ENCODE results near the gene CEMIP2.
"Not testable (repeated sequence)": the region's sequence is repeated elsewhere in the genome, so short reads cannot be mapped to it uniquely, and the experiment has no call there.

Gene CEMIP2

GRCh38 chr9:71675857-71676165, 92.5 kb downstream of the CEMIP2 start:
- DNase-seq (ENCODE audit: low spot score): no peak

- DNase-seq (ENCODE audit: low spot score): no peak
These were observed 93.0 kb downstream of the CEMIP2 start for GRCh38 chr9:71675105-71675856.

GRCh38 chr9:71672573-71672972, 95.7 kb downstream of the CEMIP2 start:
- DNase-seq (ENCODE audit: low spot score): no peak

GRCh38 chr9:71671289-71671688, 97.0 kb downstream of the CEMIP2 start:
- no peak for DNase-seq (ENCODE audit: low spot score)

GRCh38 chr9:71670121-71670520, 98.2 kb downstream of the CEMIP2 start:
- DNase-seq (ENCODE audit: low spot score): no peak

- DNase-seq (ENCODE audit: low spot score): no peak
These were observed 98.9 kb downstream of the CEMIP2 start for GRCh38 chr9:71669284-71669995.

- no peak for DNase-seq (ENCODE audit: low spot score)
These were observed 99.6 kb downstream of the CEMIP2 start for GRCh38 chr9:71668717-71669116.

GRCh38 chr9:71665247-71665646, 103.1 kb downstream of the CEMIP2 start:
- DNase-seq (ENCODE audit: low spot score): no peak

- no peak for DNase-seq (ENCODE audit: low spot score)
These were observed 103.7 kb downstream of the CEMIP2 start for GRCh38 chr9:71664566-71664965.

- peak; percentile 55 for DNase-seq (ENCODE audit: low spot score)
These were observed 104.3 kb downstream of the CEMIP2 start for GRCh38 chr9:71663931-71664459.

GRCh38 chr9:71663216-71663615, 105.1 kb downstream of the CEMIP2 start:
- no peak for DNase-seq (ENCODE audit: low spot score)

- DNase-seq (ENCODE audit: low spot score): no peak
These were observed 106.2 kb downstream of the CEMIP2 start for GRCh38 chr9:71662082-71662481.

GRCh38 chr9:71657276-71657675, 111.0 kb downstream of the CEMIP2 start:
- DNase-seq (ENCODE audit: low spot score): not testable (repeated sequence)

GRCh38 chr9:71656496-71656895, 111.8 kb downstream of the CEMIP2 start:
- no peak for DNase-seq (ENCODE audit: low spot score)

GRCh38 chr9:71655778-71656177, 112.5 kb downstream of the CEMIP2 start:
- DNase-seq (ENCODE audit: low spot score): no peak

- no peak for DNase-seq (ENCODE audit: low spot score)
These were observed 113.2 kb downstream of the CEMIP2 start for GRCh38 chr9:71655141-71655540.

GRCh38 chr9:71652480-71652879, 115.8 kb downstream of the CEMIP2 start:
- no peak for DNase-seq (ENCODE audit: low spot score)

GRCh38 chr9:71648453-71648852, 119.9 kb downstream of the CEMIP2 start:
- no peak for DNase-seq (ENCODE audit: low spot score)

GRCh38 chr9:71647094-71647591, 121.2 kb downstream of the CEMIP2 start:
- peak; percentile 70 for DNase-seq (ENCODE audit: low spot score)

- no peak for DNase-seq (ENCODE audit: low spot score)
These were observed 122.2 kb downstream of the CEMIP2 start for GRCh38 chr9:71646131-71646530.

- DNase-seq (ENCODE audit: low spot score): no peak
These were observed 123.4 kb downstream of the CEMIP2 start for GRCh38 chr9:71644819-71645362.

- DNase-seq (ENCODE audit: low spot score): no peak
These were observed 125.0 kb downstream of the CEMIP2 start for GRCh38 chr9:71643330-71643729.

- no peak for DNase-seq (ENCODE audit: low spot score)
These were observed 126.3 kb downstream of the CEMIP2 start for GRCh38 chr9:71642056-71642455.

Measured in GM03348 (cell line).